Measurements from ENCODE around the gene AK2.
A peak's percentile ranks its signal among the peaks of the same experiment; 100 is the strongest.
"Not testable (repeated sequence)": the region's sequence is repeated elsewhere in the genome, so short reads cannot be mapped to it uniquely, and the experiment has no call there.

AK2 gene

GRCh38 chr1:33036526-33037503 lies at the start of gene AK2:
AK2 (minus strand) TSS chr1:33036883; CDS start chr1:33036828, 55 bp downstream.
- DNase-seq (ENCODE audit: low read depth in 2 of 2): peak; percentile 68 to 78

- DNase-seq (ENCODE audit: low read depth in 2 of 2): no peak
Measured at GRCh38 chr1:33086384-33086850, 49.7 kb upstream of the AK2 start.

GRCh38 chr1:33085332-33085731 lies 48.6 kb upstream of the AK2 start:
- DNase-seq (ENCODE audit: low read depth in 2 of 2): no peak

GRCh38 chr1:33082575-33083108 lies 46.0 kb upstream of the AK2 start:
- DNase-seq (ENCODE audit: low read depth in 2 of 2): no peak

GRCh38 chr1:33081554-33082305 lies 45.0 kb upstream of the AK2 start:
- DNase-seq (ENCODE audit: low read depth in 2 of 2): no peak

GRCh38 chr1:33080885-33081553 lies 44.3 kb upstream of the AK2 start, which contains the start of gene AZIN2:
AZIN2 (plus strand) TSS chr1:33081153; CDS start chr1:33082250, 1,097 bp downstream.
- peak; percentile 96 to 97 for DNase-seq (ENCODE audit: low read depth in 2 of 2)

GRCh38 chr1:33080373-33080772 lies 43.7 kb upstream of the AK2 start:
- no peak for DNase-seq (ENCODE audit: low read depth in 2 of 2)

GRCh38 chr1:33078030-33078591 lies 41.4 kb upstream of the AK2 start:
- no peak for DNase-seq (ENCODE audit: low read depth in 2 of 2)

- no peak for DNase-seq (ENCODE audit: low read depth in 2 of 2)
Measured at GRCh38 chr1:33074193-33074945, 37.7 kb upstream of the AK2 start.

- no peak for DNase-seq (ENCODE audit: low read depth in 2 of 2)
Measured at GRCh38 chr1:33072707-33073106, 36.0 kb upstream of the AK2 start.

GRCh38 chr1:33070628-33071027 lies 33.9 kb upstream of the AK2 start:
- DNase-seq (ENCODE audit: low read depth in 2 of 2): no peak

GRCh38 chr1:33068108-33068507 lies 31.4 kb upstream of the AK2 start:
- not testable (repeated sequence) for DNase-seq (ENCODE audit: low read depth in 2 of 2)

- not testable (repeated sequence) for DNase-seq (ENCODE audit: low read depth in 2 of 2)
Measured at GRCh38 chr1:33066477-33066876, 29.8 kb upstream of the AK2 start.

- DNase-seq (ENCODE audit: low read depth in 2 of 2): no peak
Measured at GRCh38 chr1:33065301-33065700, 28.6 kb upstream of the AK2 start.

GRCh38 chr1:33064284-33064683 lies 27.6 kb upstream of the AK2 start:
- DNase-seq (ENCODE audit: low read depth in 2 of 2): not testable (repeated sequence)

- DNase-seq (ENCODE audit: low read depth in 2 of 2): no peak
Measured at GRCh38 chr1:33061834-33062233, 25.2 kb upstream of the AK2 start.

- no peak for DNase-seq (ENCODE audit: low read depth in 2 of 2)
Measured at GRCh38 chr1:33060579-33061083, 23.9 kb upstream of the AK2 start.

GRCh38 chr1:33057095-33057494 lies 20.4 kb upstream of the AK2 start:
- no peak for DNase-seq (ENCODE audit: low read depth in 2 of 2)

- no peak for DNase-seq (ENCODE audit: low read depth in 2 of 2)
Measured at GRCh38 chr1:33056426-33056825, 19.7 kb upstream of the AK2 start.
